ENCODE measurements around the gene RBM45.
"Not testable (repeated sequence)": the region's sequence is repeated elsewhere in the genome, so short reads cannot be mapped to it uniquely, and the experiment has no call there.

The RBM45 gene

GRCh38 chr2:178105566-178105965 is 6.7 kb upstream of the RBM45 start:
- DNase-seq (ENCODE audit: low read depth in 2 of 3, low spot score in 2 of 3), result no peak

- no peak for DNase-seq (ENCODE audit: low read depth in 2 of 3, low spot score in 2 of 3)
These were observed 6.2 kb upstream of the RBM45 start for GRCh38 chr2:178106053-178106452.

- no peak for DNase-seq (ENCODE audit: low read depth in 2 of 3, low spot score in 2 of 3)
These were observed 4.1 kb upstream of the RBM45 start for GRCh38 chr2:178108176-178108575.

- no peak for DNase-seq (ENCODE audit: low read depth in 2 of 3, low spot score in 2 of 3)
These were observed 2.4 kb upstream of the RBM45 start for GRCh38 chr2:178109813-178110212.

- DNase-seq (ENCODE audit: low read depth in 2 of 3, low spot score in 2 of 3), result no peak
These were observed 1.6 kb upstream of the RBM45 start for GRCh38 chr2:178110681-178111080.

- no peak for DNase-seq (ENCODE audit: low read depth in 2 of 3, low spot score in 2 of 3)
These were observed 494 bp upstream of the RBM45 start for GRCh38 chr2:178111743-178112142.

- DNase-seq (ENCODE audit: low read depth in 2 of 3, low spot score in 2 of 3), result no peak
These were observed 2.2 kb downstream of the RBM45 start for GRCh38 chr2:178114462-178114861.

- no peak for DNase-seq (ENCODE audit: low read depth in 2 of 3, low spot score in 2 of 3)
These were observed 3.0 kb downstream of the RBM45 start for GRCh38 chr2:178115271-178115670.

- no peak for DNase-seq (ENCODE audit: low read depth in 2 of 3, low spot score in 2 of 3)
These were observed 5.5 kb downstream of the RBM45 start for GRCh38 chr2:178117725-178118124.

GRCh38 chr2:178119179-178119922 is 7.1 kb downstream of the RBM45 start:
- no peak for DNase-seq (ENCODE audit: low read depth in 2 of 3, low spot score in 2 of 3)

GRCh38 chr2:178123163-178123562 is 10.9 kb downstream of the RBM45 start:
- no peak for DNase-seq (ENCODE audit: low read depth in 2 of 3, low spot score in 2 of 3)

- no peak for DNase-seq (ENCODE audit: low read depth in 2 of 3, low spot score in 2 of 3)
These were observed 12.9 kb downstream of the RBM45 start for GRCh38 chr2:178125125-178125524.

GRCh38 chr2:178125862-178126261 is 13.6 kb downstream of the RBM45 start:
- DNase-seq (ENCODE audit: low read depth in 2 of 3, low spot score in 2 of 3), result no peak

- no peak for DNase-seq (ENCODE audit: low read depth in 2 of 3, low spot score in 2 of 3)
These were observed 16.8 kb downstream of the RBM45 start for GRCh38 chr2:178128836-178129630.

GRCh38 chr2:178136321-178137025 is 24.2 kb downstream of the RBM45 start:
- no peak for DNase-seq (ENCODE audit: low read depth in 2 of 3, low spot score in 2 of 3)

- no peak for DNase-seq (ENCODE audit: low read depth in 2 of 3, low spot score in 2 of 3)
These were observed 30.2 kb downstream of the RBM45 start for GRCh38 chr2:178142274-178143065.

GRCh38 chr2:178143481-178143880 is 31.2 kb downstream of the RBM45 start:
- no peak for DNase-seq (ENCODE audit: low read depth in 2 of 3, low spot score in 2 of 3)

- no peak for DNase-seq (ENCODE audit: low read depth in 2 of 3, low spot score in 2 of 3)
These were observed 39.8 kb downstream of the RBM45 start for GRCh38 chr2:178152033-178152432.

- DNase-seq (ENCODE audit: low read depth in 2 of 3, low spot score in 2 of 3), result no peak
These were observed 40.3 kb downstream of the RBM45 start for GRCh38 chr2:178152542-178152941.

GRCh38 chr2:178152977-178153376 is 40.7 kb downstream of the RBM45 start:
- DNase-seq (ENCODE audit: low read depth in 2 of 3, low spot score in 2 of 3), result no peak

GRCh38 chr2:178153878-178154277 is 41.6 kb downstream of the RBM45 start:
- not testable (repeated sequence) for DNase-seq (ENCODE audit: low read depth in 2 of 3, low spot score in 2 of 3)

Measured in activated CD8-positive, alpha-beta memory T cell treated with anti-CD3 and anti-CD28 coated beads for 48 hours (primary cell).